Measurements from ENCODE around the gene ETS1. TPM values are rescaled to one million over a fixed set of nuclear protein-coding genes. Genes with fewer than 3 reads are reported as not detected.

Gene ETS1
- total and polyA plus RNA-seq, 11 donors: 18.4 to 101 (median 45.3) TPM

DNA sequence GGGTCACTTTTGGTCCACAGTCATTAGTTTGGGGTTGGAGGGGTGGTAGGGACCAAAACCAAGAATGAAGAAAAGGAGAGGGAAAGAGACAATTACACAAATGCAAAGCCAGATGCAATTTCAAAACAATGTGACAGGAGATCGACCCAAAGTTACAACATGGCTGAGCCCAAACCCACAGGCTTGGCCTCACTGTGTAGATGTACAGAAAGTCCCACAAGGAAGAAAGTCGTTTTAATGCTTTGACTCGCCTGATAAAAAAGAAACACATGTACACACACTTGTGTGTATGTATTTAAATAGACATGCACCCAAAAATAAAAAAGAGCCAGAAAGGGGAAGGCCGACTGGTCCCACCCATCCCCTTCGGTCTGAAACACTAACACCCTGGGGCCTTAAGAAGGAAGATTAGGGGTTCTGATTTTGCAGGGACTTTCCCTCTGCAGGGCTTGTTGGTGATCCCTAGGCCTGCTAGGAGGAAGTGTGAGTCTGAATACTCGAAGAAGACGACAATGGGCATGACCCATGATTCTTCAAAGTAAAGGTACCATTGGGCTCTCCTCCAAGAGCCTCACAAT lies 104.1 kb downstream of the ETS1 start:
- peak overlapping the region in 10 of 12 donors; percentile 13 to 81 (median 70) for H3K27ac ChIP-seq
- WGBS, 4 donors: 46 to 59% (median 57%) methylated on average over 7 of the region's 7 CpGs
- H3K4me3 ChIP-seq: peak overlapping the region in 1 of 12 donors; percentile 34
- H3K4me1 ChIP-seq: peaks cover 3 to 90% (median 76%) of the 10 kb centered on the region in 12 donors
- H3K27me3 ChIP-seq: no peaks in the 10 kb centered on the region
- H3K36me3 ChIP-seq: peaks cover 0 to 92% (median 75%) of the 10 kb centered on the region in 9 donors
- intact Hi-C loops (cut with DNase I): loop anchor here in 9 of 10 donors (5.0 to 10.0 kb wide), 6 partner anchors 34 to 152 kb away; no protein-coding TSS in a partner anchor
- H3K9me3 ChIP-seq: no peaks in the 10 kb centered on the region
- TF ChIP-seq, protein P1, sequence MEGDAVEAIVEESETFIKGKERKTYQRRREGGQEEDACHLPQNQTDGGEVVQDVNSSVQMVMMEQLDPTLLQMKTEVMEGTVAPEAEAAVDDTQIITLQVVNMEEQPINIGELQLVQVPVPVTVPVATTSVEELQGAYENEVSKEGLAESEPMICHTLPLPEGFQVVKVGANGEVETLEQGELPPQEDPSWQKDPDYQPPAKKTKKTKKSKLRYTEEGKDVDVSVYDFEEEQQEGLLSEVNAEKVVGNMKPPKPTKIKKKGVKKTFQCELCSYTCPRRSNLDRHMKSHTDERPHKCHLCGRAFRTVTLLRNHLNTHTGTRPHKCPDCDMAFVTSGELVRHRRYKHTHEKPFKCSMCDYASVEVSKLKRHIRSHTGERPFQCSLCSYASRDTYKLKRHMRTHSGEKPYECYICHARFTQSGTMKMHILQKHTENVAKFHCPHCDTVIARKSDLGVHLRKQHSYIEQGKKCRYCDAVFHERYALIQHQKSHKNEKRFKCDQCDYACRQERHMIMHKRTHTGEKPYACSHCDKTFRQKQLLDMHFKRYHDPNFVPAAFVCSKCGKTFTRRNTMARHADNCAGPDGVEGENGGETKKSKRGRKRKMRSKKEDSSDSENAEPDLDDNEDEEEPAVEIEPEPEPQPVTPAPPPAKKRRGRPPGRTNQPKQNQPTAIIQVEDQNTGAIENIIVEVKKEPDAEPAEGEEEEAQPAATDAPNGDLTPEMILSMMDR (IDR thresholded peaks at IDR 0.05): no peak
- TF ChIP-seq POLR2A (IDR thresholded peaks at IDR 0.05): no peak
- ATAC-seq (no peak), DNase-seq (no peak)

DNA sequence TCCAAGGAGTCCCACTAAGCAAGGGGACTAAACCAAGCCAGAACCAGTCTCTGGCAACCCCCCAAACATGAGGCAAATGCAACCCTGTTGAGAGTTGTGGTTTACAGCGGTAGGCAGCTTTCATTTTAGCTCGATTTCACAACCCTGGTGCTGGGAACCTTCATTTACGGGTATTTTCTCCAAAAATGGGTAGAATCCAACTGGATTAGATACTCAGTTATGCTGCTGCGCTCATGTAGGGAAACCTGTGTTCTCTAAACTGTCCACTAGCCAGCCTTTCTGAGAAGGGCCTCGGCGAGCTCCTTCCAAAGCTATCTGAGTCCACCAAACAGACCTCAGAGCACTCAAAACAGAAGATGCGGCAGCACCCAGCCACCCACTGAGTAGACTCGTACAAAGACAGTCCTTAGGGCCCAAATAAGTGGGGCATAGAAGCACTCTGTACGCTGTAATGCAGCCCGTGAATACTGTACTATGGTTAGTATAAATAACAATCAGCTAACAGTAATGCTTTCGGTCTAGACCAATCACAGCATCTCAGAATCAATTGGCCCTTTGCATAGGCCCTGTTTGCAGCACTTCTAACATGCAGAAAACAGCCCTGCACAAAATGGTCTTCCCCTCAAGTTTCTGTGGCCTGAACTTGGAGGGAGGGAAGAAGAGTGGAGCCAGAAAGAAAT lies 104.7 kb downstream of the ETS1 start:
- peak overlapping the region in 4 of 12 donors; percentile 11 to 37 (median 30) for H3K4me3 ChIP-seq

DNA sequence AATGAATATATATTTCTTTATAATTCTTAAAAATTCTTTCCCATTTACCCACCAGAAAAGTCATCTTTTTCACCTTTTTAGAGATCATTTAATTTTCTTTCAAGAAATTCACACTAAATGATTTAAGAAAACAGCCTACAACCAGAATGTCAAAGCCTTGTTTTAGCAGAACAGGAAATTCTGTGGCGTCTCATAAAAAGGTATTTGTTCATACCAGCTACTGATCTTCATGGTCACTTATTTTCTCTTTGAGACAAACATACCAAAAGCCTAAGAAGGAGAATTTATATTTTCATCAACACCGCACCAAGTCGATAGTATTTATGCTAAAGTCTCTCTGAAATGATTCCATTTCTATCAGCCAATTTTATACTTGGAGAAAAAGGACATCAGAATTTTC lies 105.3 kb downstream of the ETS1 start:
- H3K36me3 ChIP-seq: peaks cover 0 to 89% (median 72%) of the 10 kb centered on the region in 9 donors
- intact Hi-C loops (cut with DNase I): loop anchor here in 9 of 10 donors (5.0 to 10.0 kb wide), 6 partner anchors 35 to 153 kb away; no protein-coding TSS in a partner anchor
- no peaks in the 10 kb centered on the region for H3K27me3 ChIP-seq
- H3K9me3 ChIP-seq: no peaks in the 10 kb centered on the region
- DNase-seq (no peak), ATAC-seq (no peak)
- WGBS, 4 donors: 72 to 82% (median 75%) methylated on average over 3 of the region's 3 CpGs
- H3K4me3 ChIP-seq: peak overlapping the region in 3 of 12 donors; percentile 27 to 37 (median 34)
- H3K27ac ChIP-seq: peak overlapping the region in 11 of 12 donors; percentile 34 to 81 (median 71)
- no peak for TF ChIP-seq POLR2A (IDR thresholded peaks at IDR 0.05)
- TF ChIP-seq, protein P1 (IDR thresholded peaks at IDR 0.05): no peak
- H3K4me1 ChIP-seq: peaks cover 0 to 88% (median 71%) of the 10 kb centered on the region in 12 donors

More for the DNA sequence above, 104.7 kb downstream of the ETS1 start:
- 60 to 79% (median 67%) methylated on average over 11 of the region's 11 CpGs for WGBS, 4 donors
- peaks cover 0 to 89% (median 72%) of the 10 kb centered on the region in 9 donors for H3K36me3 ChIP-seq
- no peak for TF ChIP-seq POLR2A (IDR thresholded peaks at IDR 0.05)
- TF ChIP-seq, protein P1 (IDR thresholded peaks at IDR 0.05): no peak
- peaks cover 3 to 88% (median 70%) of the 10 kb centered on the region in 12 donors for H3K4me1 ChIP-seq
- DNase-seq (peak in 3 of 5 donors; percentile 21 to 56 (median 52)), ATAC-seq (peak in 3 of 4 donors; percentile 16 to 67 (median 21))
- no peaks in the 10 kb centered on the region for H3K27me3 ChIP-seq
- H3K27ac ChIP-seq: peak overlapping the region in 11 of 12 donors; percentile 34 to 81 (median 71)
- no peaks in the 10 kb centered on the region for H3K9me3 ChIP-seq
- intact Hi-C loops (cut with DNase I): loop anchor here in 9 of 10 donors (5.0 to 10.0 kb wide), 6 partner anchors 35 to 152 kb away; no protein-coding TSS in a partner anchor

DNA sequence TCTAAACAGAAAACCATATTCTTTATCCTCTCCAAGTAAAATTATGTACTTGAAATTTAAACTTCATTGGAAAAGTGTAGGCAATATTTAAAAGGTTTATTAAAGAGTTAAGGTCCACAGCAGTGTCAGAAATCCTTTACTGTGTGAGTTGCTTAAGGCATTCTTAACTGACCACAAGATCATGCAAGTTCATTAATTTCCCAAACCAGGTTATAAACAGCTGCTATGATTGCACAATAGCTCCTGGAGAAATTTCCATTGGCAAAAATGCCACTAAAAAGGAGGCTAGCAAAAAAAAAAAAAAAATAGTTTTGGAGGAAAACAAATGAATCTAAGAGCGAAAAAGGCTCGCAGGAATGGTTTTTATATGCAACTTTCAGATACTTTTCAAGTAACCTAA lies 106.2 kb downstream of the ETS1 start:
- Histone ChIP-seq H3K36me3 (peaks cover 0 to 89% (median 73%) of the 10 kb centered on the region in 9 donors), H3K27me3 (no peaks in the 10 kb centered on the region), H3K4me1 (peaks cover 0 to 93% (median 81%) of the 10 kb centered on the region in 12 donors), H3K4me3 (no peak overlapping the region), H3K27ac (peak overlapping the region in 11 of 12 donors; percentile 34 to 81 (median 75)), H3K9me3 (no peaks in the 10 kb centered on the region)
- TF ChIP-seq POLR2A (IDR thresholded peaks at IDR 0.05): no peak
- TF ChIP-seq, protein P1 (IDR thresholded peaks at IDR 0.05): no peak
- ATAC-seq (peak in 2 of 4 donors; percentile 43 to 63), DNase-seq (no peak)
- 62 to 81% (median 72%) methylated on average over 2 of the region's 2 CpGs for WGBS, 4 donors
- intact Hi-C loops (cut with DNase I): loop anchor here in 9 of 10 donors (5.0 to 10.0 kb wide), 6 partner anchors 36 to 154 kb away; no protein-coding TSS in a partner anchor

All from heart left ventricle (tissue), 16 donors.